NK-92 (cell line): ENCODE data around the gene SLC22A4.

Experiments used
- DNase-seq: peaks from one replicate; lab custom pipeline; 2025; ENCODE audit not compliant: unreplicated experiment; lab: John Stamatoyannopoulos, UW

Gene SLC22A4

GRCh38 chr5:132262882-132263547, 31.2 kb upstream of the SLC22A4 start:
- no peak for DNase-seq

GRCh38 chr5:132263548-132264261, 30.5 kb upstream of the SLC22A4 start:
- no peak for DNase-seq

GRCh38 chr5:132264546-132265335, 29.5 kb upstream of the SLC22A4 start:
- DNase-seq, result no peak

GRCh38 chr5:132265336-132266030, 28.7 kb upstream of the SLC22A4 start:
- DNase-seq, result no peak

- no peak for DNase-seq
These were observed 28.0 kb upstream of the SLC22A4 start for GRCh38 chr5:132266031-132266835.

GRCh38 chr5:132266836-132267160, 27.4 kb upstream of the SLC22A4 start:
- no peak for DNase-seq

- DNase-seq, result no peak
These were observed 26.9 kb upstream of the SLC22A4 start for GRCh38 chr5:132267166-132267739.

- DNase-seq, result no peak
These were observed 26.0 kb upstream of the SLC22A4 start for GRCh38 chr5:132267931-132268768.

GRCh38 chr5:132268769-132269551, 25.2 kb upstream of the SLC22A4 start:
- DNase-seq, result no peak

GRCh38 chr5:132269635-132270334, 24.4 kb upstream of the SLC22A4 start:
- DNase-seq, result no peak

- no peak for DNase-seq
These were observed 23.9 kb upstream of the SLC22A4 start for GRCh38 chr5:132270335-132270665.

- DNase-seq, result no peak
These were observed 23.5 kb upstream of the SLC22A4 start for GRCh38 chr5:132270706-132271105.

GRCh38 chr5:132271251-132272246, 22.6 kb upstream of the SLC22A4 start:
- no peak for DNase-seq

- no peak for DNase-seq
These were observed 21.6 kb upstream of the SLC22A4 start for GRCh38 chr5:132272311-132273210.

GRCh38 chr5:132273631-132274030, 20.6 kb upstream of the SLC22A4 start:
- no peak for DNase-seq
